HCT116 (cell line): ENCODE measurements around the gene ATP1A2. TPM values are rescaled to one million over a fixed set of nuclear protein-coding genes. Genes with fewer than 3 reads are reported as not detected.

Experiments used
- ATAC-seq: fragments of 200-7000 bp; cut with Tn5 transposase; 2 replicates; pipeline ENCODE4 v1.9.1; 2020; ENCODE audit warnings: mild to moderate bottlenecking, moderate library complexity
- BruUV-seq: library from RNA; stranded (reverse); fragments of 400-500 nt; replicated peaks from 2 replicates; lab custom pipeline; 2021; lab: Mats Ljungman, UMichigan
- CTCF ChIA-PET: fragments of 300-600 bp; sonication (Branson Sonifier 250); formaldehyde crosslinking; loops from one replicate; lab custom pipeline; 2021; ENCODE audit warnings: antibody characterized with exemption; lab: Charles Lee
- POLR2A ChIA-PET: fragments of 300-600, 350-600 bp; sonication (Branson Sonifier 250); formaldehyde crosslinking; loops from one replicate; lab custom pipeline; 2021; ENCODE audit warnings: antibody characterized with exemption; lab: Charles Lee
- RAD21 ChIA-PET, 2 experiments: fragments of 300-600 bp; sonication (Branson Sonifier 250); formaldehyde crosslinking; loops; one replicate each; lab custom pipeline; 2023; ENCODE audit warnings: low total read pairs in 2 of 2; ENCODE audit not compliant: uncharacterized antibody in 2 of 2, unreplicated experiment in 2 of 2, low non-redundant PET in 1 of 2; lab: Charles Lee
- DNase-seq: peaks from one replicate; pipeline ENCODE4 v3.0.0-alpha.2; 2010; ENCODE audit warnings: low read depth, low spot score
- H2AFZ ChIP-seq: fragments of 200-600 bp; shearing (Covaris generic), sonication (generic); 2 replicates; pipeline ENCODE4 v1.6.1; 2017; ENCODE audit warnings: low read depth, mixed run types, mixed read lengths, antibody characterized with exemption, low read length; ENCODE audit not compliant: poor library complexity, severe bottlenecking
- H3K27ac ChIP-seq: 2 replicates; pipeline ENCODE4 v1.5.1; 2012; ENCODE audit warnings: low read depth, low read length
- H3K27me3 ChIP-seq: fragments of 200-600 bp; sonication (generic); 2 replicates; pipeline ENCODE4 v1.6.1; 2016; ENCODE audit warnings: mixed run types, low read length, mixed read lengths; ENCODE audit not compliant: insufficient read depth
- H3K36me3 ChIP-seq, 2 experiments: fragments of 200-500 bp in 1 of 2; fragments of 200-600 bp in 1 of 2; sonication (Bioruptor generic) in 1 of 2; sonication (generic) in 1 of 2; 2 replicates each; pipeline versions ENCODE4 v1.5.1 to v1.6.1; 2014 to 2016; ENCODE audit warnings: low read length in 2 of 2, inconsistent platforms in 1 of 2, mixed read lengths in 1 of 2, mixed run types in 1 of 2; ENCODE audit not compliant: insufficient read depth in 2 of 2, control insufficient read depth in 1 of 2
- H3K4me1 ChIP-seq, 2 experiments: fragments of 200-600 bp in 1 of 2; sonication (generic) in 1 of 2; 2 replicates each; pipeline versions ENCODE4 v1.5.1 to v1.6.1; 2012 to 2017; ENCODE audit warnings: low read length in 2 of 2, inconsistent platforms in 1 of 2, mild to moderate bottlenecking in 1 of 2, mixed read lengths in 1 of 2, mixed run types in 1 of 2, moderate library complexity in 1 of 2; ENCODE audit not compliant: insufficient read depth in 2 of 2, control insufficient read depth in 1 of 2
- H3K4me2 ChIP-seq: fragments of 200-600 bp; sonication (generic); 2 replicates; pipeline ENCODE4 v1.6.1; 2017; ENCODE audit warnings: mixed run types, low read length, mixed read lengths
- H3K4me3 ChIP-seq, 2 experiments: fragments of 200-600 bp in 1 of 2; sonication (generic) in 1 of 2; replicated peaks in 1 of 2; 2 replicates each; pipeline ENCODE4 v1.5.1; 2011 to 2016; ENCODE audit warnings: low read length in 2 of 2, control low read depth in 1 of 2, low read depth in 1 of 2, mild to moderate bottlenecking in 1 of 2, mixed read lengths in 1 of 2, mixed run types in 1 of 2
- H3K79me2 ChIP-seq: fragments of 200-600 bp; sonication (generic); 2 replicates; pipeline ENCODE4 v1.6.1; 2017; ENCODE audit warnings: mild to moderate bottlenecking, mixed run types, low read length, moderate library complexity, mixed read lengths; ENCODE audit not compliant: insufficient read depth
- H3K9ac ChIP-seq: fragments of 200-600 bp; sonication (generic); 2 replicates; pipeline ENCODE4 v1.6.1; 2016; ENCODE audit warnings: low read length, mixed read lengths
- H3K9me2 ChIP-seq: fragments of 200-600 bp; sonication (generic), shearing (Covaris generic); 2 replicates; pipeline ENCODE4 v1.6.1; 2017; ENCODE audit warnings: mixed run types, mild to moderate bottlenecking, moderate library complexity; ENCODE audit not compliant: insufficient read depth
- H3K9me3 ChIP-seq, 2 experiments: fragments of 200-500 bp in 1 of 2; fragments of 200-600 bp in 1 of 2; sonication (Bioruptor generic) in 1 of 2; sonication (generic) in 1 of 2; 2 replicates each; pipeline ENCODE4 v1.6.1; 2014 to 2017; ENCODE audit warnings: low read length in 2 of 2, mixed read lengths in 2 of 2, inconsistent platforms in 1 of 2, low read depth in 1 of 2, mild to moderate bottlenecking in 1 of 2, mixed run types in 1 of 2, moderate library complexity in 1 of 2; ENCODE audit not compliant: control insufficient read depth in 1 of 2, insufficient read depth in 1 of 2
- H4K20me1 ChIP-seq: fragments of 200-600 bp; sonication (generic), shearing (Covaris generic); 2 replicates; pipeline ENCODE4 v1.6.1; 2017; ENCODE audit warnings: mixed run types, mild to moderate bottlenecking, moderate library complexity; ENCODE audit not compliant: insufficient read depth
- ELF1 ChIP-seq: IDR thresholded peaks from 2 replicates; pipeline ENCODE4 v1.6.1; 2012; ENCODE audit warnings: low read depth, borderline replicate concordance
- EZH2phosphoT487 ChIP-seq: fragments of 200-600 bp; IDR thresholded peaks from 2 replicates; pipeline ENCODE4 v1.6.1; 2018; ENCODE audit warnings: antibody characterized with exemption, borderline replicate concordance
- FOSL1 ChIP-seq: IDR thresholded peaks from 2 replicates; pipeline ENCODE4 v1.6.1; 2012; ENCODE audit warnings: low read depth
- JUND ChIP-seq: IDR thresholded peaks from 2 replicates; pipeline ENCODE4 v1.6.1; 2012
- MAX ChIP-seq: IDR thresholded peaks from 2 replicates; pipeline ENCODE4 v1.6.1; 2012
- POLR2A ChIP-seq: IDR thresholded peaks from 2 replicates; pipeline ENCODE4 v1.7.0; 2011; ENCODE audit warnings: borderline replicate concordance; ENCODE audit not compliant: insufficient read depth, insufficient read length; ENCODE audit errors: extremely low read depth
- RAD21 ChIP-seq: IDR thresholded peaks from 2 replicates; pipeline ENCODE4 v1.6.1; 2012; ENCODE audit warnings: low read depth, mild to moderate bottlenecking
- REST ChIP-seq: IDR thresholded peaks from 2 replicates; pipeline ENCODE4 v1.6.1; 2012; ENCODE audit warnings: low read depth
- SIN3A ChIP-seq: IDR thresholded peaks from 2 replicates; pipeline ENCODE4 v1.6.1; 2012; ENCODE audit warnings: low read depth
- SP1 ChIP-seq: IDR thresholded peaks from 2 replicates; pipeline ENCODE4 v1.6.1; 2012; ENCODE audit warnings: low read depth
- SRF ChIP-seq: IDR thresholded peaks from 2 replicates; pipeline ENCODE4 v1.6.1; 2012; ENCODE audit warnings: low read depth
- TCF7L2 ChIP-seq: IDR thresholded peaks from 2 replicates; pipeline ENCODE4 v1.7.0; 2011; ENCODE audit warnings: borderline replicate concordance, inconsistent platforms; ENCODE audit not compliant: insufficient read depth, insufficient read length; ENCODE audit errors: extremely low read depth
- ZBTB33 ChIP-seq: IDR thresholded peaks from 2 replicates; pipeline ENCODE4 v1.6.1; 2011; ENCODE audit warnings: mild to moderate bottlenecking, low read length, moderate library complexity; ENCODE audit not compliant: insufficient replicate concordance; ENCODE audit errors: extremely low read depth
- ZFX ChIP-seq: fragments of 450-650 bp; IDR thresholded peaks from 2 replicates; pipeline ENCODE4 v1.6.1; 2017
- intact Hi-C: fragments of 100-400 bp; cut with micrococcal nuclease; formaldehyde crosslinking; loops from 2 replicates; pipeline ENCODE4 v1.10.0; 2022
- total RNA-seq: library from RNA; stranded (reverse); gene quantifications from one replicate; pipeline ENCODE4 v1.2.1, GENCODE V29; 2021; ENCODE audit not compliant: unreplicated experiment
- TF ChIP-seq, protein P1 (sequence below): IDR thresholded peaks from 2 replicates; pipeline ENCODE4 v1.6.1; 2012
- TF ChIP-seq, protein P2 (sequence below), 3 experiments: fragments of 200-600 bp in 1 of 3; sonication (generic) in 1 of 3; IDR thresholded peaks in 2 of 3; conservative IDR thresholded peaks in 1 of 3; 2 replicates each; pipeline ENCODE4 v1.5.1; 2012 to 2017; ENCODE audit warnings: low read depth in 2 of 3, low read length in 2 of 3, antibody characterized with exemption in 1 of 3, borderline replicate concordance in 1 of 3, control low read depth in 1 of 3, mild to moderate bottlenecking in 1 of 3, mixed read lengths in 1 of 3, mixed run types in 1 of 3, moderate library complexity in 1 of 3; ENCODE audit not compliant: insufficient read depth in 1 of 3

The ATP1A2 gene
- total RNA-seq, 1 experiment from 2014 or later = not detected

- ChIA-PET RAD21 (no interaction called here), CTCF (interaction anchor here (1.4 kb wide), 1 partner anchor 27 kb away, joined by 4 read pairs; no protein-coding TSS in a partner anchor), POLR2A (interaction anchor here (1.2 kb wide), 1 partner anchor 20 kb away, joined by 3 read pairs; no protein-coding TSS in a partner anchor)
- Histone ChIP-seq H2AFZ (no peak overlapping the region), H3K4me3 (no peak overlapping the region), H3K9ac (no peak overlapping the region), H4K20me1 (no peaks in the 10 kb centered on the region), H3K27ac (no peak overlapping the region), H3K4me1 (peaks cover 15 to 31% of the 10 kb centered on the region in 2 experiments), H3K36me3 (no peaks in the 10 kb centered on the region), H3K9me2 (0 out of 2 replicates have a peak, but pooled peaks cover 2% of the 10 kb centered on the region), H3K9me3 (no peaks in the 10 kb centered on the region), H3K79me2 (no peaks in the 10 kb centered on the region), H3K27me3 (no peaks in the 10 kb centered on the region), H3K4me2 (no peak overlapping the region)
- no TSS peak for BruUV-seq
- TF ChIP-seq POLR2A (no peak), EZH2phosphoT487 (no peak), SIN3A (no peak), ZFX (no peak), ELF1 (no peak), SP1 (no peak), FOSL1 (no peak), TCF7L2 (no peak), JUND (no peak), ZBTB33 (no peak), MAX (no peak), SRF (no peak), REST (no peak), RAD21 (no peak)
- TF ChIP-seq, protein P1, sequence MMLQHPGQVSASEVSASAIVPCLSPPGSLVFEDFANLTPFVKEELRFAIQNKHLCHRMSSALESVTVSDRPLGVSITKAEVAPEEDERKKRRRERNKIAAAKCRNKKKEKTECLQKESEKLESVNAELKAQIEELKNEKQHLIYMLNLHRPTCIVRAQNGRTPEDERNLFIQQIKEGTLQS = no peak
- TF ChIP-seq, protein P2, sequence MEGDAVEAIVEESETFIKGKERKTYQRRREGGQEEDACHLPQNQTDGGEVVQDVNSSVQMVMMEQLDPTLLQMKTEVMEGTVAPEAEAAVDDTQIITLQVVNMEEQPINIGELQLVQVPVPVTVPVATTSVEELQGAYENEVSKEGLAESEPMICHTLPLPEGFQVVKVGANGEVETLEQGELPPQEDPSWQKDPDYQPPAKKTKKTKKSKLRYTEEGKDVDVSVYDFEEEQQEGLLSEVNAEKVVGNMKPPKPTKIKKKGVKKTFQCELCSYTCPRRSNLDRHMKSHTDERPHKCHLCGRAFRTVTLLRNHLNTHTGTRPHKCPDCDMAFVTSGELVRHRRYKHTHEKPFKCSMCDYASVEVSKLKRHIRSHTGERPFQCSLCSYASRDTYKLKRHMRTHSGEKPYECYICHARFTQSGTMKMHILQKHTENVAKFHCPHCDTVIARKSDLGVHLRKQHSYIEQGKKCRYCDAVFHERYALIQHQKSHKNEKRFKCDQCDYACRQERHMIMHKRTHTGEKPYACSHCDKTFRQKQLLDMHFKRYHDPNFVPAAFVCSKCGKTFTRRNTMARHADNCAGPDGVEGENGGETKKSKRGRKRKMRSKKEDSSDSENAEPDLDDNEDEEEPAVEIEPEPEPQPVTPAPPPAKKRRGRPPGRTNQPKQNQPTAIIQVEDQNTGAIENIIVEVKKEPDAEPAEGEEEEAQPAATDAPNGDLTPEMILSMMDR (IDR thresholded peaks at IDR 0.05 in 2 of 3, conservative IDR thresholded peaks at IDR 0.05 in 1 of 3; ENCODE audit: borderline replicate concordance in 1 of 3, insufficient read depth in 1 of 3, low read depth in 2 of 3, low read length in 2 of 3) = no peak
- DNase-seq (no peak), ATAC-seq (no peak)
- intact Hi-C loops = no loop called here
These were observed 13.1 kb downstream of the ATP1A2 start for GRCh38 chr1:160128636-160129035.
